Hindlimb muscle (tissue), 1 donor: ENCODE measurements around the gene PSTPIP1. TPM values are rescaled to one million over a fixed set of nuclear protein-coding genes. Genes with fewer than 3 reads are reported as not detected.

Experiments used
- DNase-seq: peaks from one replicate; pipeline ENCODE4 v3.0.0-alpha.2; 2013
- polyA plus RNA-seq: library from polyadenylated mRNA; unstranded; fragments of 120-200 nt; gene quantifications from one replicate; pipeline ENCODE4 v1.2.1, GENCODE V29; 2013; ENCODE audit not compliant: insufficient read length

Gene PSTPIP1
- polyA plus RNA-seq, 1 donor: 2.5 TPM

- DNase-seq: no peak
Measured at GRCh38 chr15:76978522-76979330, 16.2 kb upstream of the PSTPIP1 start.

DNA sequence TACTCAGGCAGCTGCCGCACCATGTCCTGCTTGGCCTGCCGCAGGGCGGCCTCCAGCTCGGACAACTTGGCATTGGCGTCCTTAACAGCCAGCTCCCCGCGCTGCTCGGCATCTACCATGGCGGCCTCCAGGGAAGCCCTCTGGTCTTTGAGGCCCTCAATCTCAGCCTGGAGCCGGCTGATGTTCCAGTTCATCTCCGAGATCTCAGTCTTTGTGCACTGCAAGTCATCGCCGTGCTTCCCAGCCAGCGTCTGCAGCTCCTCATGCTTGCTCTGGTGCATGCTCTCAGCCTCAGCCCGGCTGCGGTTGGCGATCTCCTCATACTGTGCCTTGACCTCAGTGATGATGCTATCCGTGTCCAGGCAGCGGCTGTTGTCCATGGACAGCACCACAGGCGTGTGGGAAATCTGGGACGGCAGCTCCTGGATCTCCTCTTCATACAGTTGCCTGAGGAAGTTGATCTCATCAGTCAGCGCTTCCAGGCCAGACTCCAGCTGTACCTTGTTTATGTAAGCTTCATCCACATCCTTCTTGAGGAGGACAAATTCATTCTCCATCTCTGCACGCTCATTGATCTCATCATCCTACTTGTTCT, 15.5 kb upstream of the PSTPIP1 start:
- DNase-seq: no peak

DNA sequence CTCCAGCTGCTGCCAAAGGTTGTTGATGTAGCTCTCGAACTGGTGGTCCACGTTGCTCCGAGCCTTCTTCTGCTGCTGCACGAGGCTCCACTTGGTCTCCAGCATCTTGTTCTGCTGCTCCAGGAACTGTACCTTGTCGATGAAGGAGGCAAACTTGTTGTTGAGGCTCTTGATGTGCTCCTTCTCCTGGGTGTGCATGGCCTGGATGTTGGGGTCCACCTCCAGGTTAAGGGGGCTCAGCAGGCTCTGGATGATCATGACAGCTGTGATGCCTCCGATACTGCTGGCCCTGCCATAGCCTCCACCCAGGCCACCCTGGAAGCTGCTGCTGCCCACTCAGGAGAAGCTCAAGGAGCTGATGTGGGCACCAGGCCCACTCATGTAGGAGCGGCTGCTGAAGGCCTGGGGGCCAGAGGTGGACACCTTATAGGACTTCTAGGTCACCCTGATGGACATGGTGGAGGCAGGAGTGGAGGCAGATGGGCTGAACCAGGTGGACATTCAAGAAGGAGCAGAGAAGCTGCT, 14.9 kb upstream of the PSTPIP1 start:
- no peak for DNase-seq

- no peak for DNase-seq
Measured at GRCh38 chr15:76982356-76982755, 12.6 kb upstream of the PSTPIP1 start.

DNA sequence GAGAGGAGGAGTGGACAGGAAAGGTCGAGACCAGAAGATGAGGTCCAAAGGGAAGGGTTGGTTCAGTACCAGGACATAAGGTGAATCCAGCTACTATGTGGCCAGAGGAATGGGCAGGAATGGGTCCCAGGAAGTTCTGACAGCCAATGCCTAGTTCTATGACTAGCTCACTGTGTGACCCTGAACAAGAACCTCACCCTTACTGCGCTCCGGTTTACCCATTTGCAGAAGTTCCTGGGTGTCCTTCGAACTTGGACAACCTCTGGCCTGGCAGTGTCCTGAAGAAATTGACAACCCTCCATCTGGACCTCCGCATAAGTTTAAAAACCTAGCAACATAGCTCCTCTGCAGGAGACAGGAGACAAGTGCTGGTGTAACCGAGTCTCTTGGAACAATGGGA, 12.2 kb upstream of the PSTPIP1 start:
- DNase-seq: no peak

GRCh38 chr15:76983590-76984375, 11.1 kb upstream of the PSTPIP1 start:
- DNase-seq: no peak

GRCh38 chr15:76986743-76987142, 8.2 kb upstream of the PSTPIP1 start:
- DNase-seq: no peak

- DNase-seq: no peak
Measured at GRCh38 chr15:76987276-76987675, 7.7 kb upstream of the PSTPIP1 start.

DNA sequence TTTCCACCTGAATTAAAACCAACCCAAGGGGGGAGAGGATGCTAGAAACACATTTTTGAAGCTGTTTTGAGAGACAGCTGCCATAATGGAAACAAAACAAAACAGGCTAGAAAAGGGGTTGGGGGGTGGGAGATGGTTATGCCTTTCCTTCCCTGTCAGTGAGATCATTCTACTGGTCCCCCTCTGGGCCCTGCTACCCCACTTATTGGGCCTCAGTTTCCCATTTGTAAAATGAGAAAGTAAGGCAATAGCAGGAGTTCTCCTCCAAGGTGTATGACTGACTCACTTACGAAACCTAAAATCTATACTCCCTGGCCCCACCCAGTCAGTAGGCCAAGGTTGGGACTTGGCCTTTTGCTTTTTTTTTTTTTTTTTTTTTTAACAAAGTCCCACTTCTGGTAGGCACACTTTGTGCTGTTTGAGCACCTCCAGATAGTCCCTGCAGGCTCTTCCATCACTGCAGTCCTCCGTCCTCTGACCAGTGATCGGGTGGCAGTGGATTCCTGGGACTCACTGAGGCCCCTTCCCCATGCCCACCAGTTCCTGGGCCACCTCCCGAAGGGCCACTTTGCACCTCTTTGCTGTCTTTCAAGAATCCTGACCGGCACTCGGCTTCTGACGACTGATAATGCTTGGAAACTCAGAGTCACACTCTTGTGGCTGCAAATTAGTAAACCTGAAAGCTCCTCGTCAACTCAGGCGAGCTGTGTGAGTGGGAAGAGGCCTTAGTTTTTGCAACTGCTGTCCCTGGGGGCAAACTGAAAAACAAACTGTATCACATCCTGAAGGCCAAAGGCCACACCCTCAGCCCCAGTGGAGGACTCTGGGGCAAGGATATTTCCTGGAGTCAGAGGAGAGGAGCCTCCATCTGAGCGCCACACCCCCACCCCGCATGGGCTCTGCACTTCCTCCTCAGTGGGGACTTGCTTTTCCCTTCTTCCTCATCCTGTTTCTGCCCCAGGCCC, 6.7 kb upstream of the PSTPIP1 start:
- DNase-seq: no peak

GRCh38 chr15:76988867-76989780, 5.8 kb upstream of the PSTPIP1 start:
- no peak for DNase-seq

GRCh38 chr15:76991048-76991447, 3.9 kb upstream of the PSTPIP1 start:
- no peak for DNase-seq

GRCh38 chr15:76991741-76992645, 2.9 kb upstream of the PSTPIP1 start:
- no peak for DNase-seq

DNA sequence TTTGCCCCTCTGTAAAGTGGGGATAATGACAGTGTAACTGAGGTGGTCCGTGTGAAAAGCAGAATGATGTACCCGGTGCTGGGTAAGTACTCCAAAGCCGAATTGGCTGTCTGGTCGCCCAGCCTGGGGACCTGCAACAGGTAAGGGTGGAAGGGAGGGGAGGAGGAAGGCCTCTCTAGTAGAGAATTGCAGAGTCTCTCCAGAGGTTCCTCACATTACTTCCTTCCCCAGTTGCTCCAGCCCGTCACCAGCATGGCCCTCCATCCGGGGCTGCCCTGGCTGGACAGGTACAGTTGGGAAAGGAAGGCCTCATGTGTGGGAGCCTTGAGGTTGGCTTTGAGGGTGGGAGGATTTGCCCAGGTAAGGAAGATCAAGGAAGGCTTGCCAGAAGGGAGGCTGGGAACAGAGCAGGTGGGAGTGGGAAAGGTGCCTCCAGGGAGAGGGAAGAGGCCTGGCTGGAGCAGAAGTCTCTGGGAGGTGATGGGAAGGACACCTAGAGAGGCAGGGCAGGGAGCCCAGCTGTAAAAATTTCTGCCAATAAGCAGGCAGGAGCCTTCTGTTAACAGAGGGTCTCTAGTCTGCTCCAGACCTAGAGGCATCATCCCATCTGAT, 1.7 kb upstream of the PSTPIP1 start:
- no peak for DNase-seq

- DNase-seq: no peak
Measured at GRCh38 chr15:76994001-76994400, 925 bp upstream of the PSTPIP1 start.

GRCh38 chr15:76994496-76994895, 430 bp upstream of the PSTPIP1 start:
- no peak for DNase-seq

GRCh38 chr15:76996076-76996525, 1.2 kb downstream of the PSTPIP1 start:
- no peak for DNase-seq

- DNase-seq: peak; percentile 66
Measured at GRCh38 chr15:76996526-76997401, 1.8 kb downstream of the PSTPIP1 start.

DNA sequence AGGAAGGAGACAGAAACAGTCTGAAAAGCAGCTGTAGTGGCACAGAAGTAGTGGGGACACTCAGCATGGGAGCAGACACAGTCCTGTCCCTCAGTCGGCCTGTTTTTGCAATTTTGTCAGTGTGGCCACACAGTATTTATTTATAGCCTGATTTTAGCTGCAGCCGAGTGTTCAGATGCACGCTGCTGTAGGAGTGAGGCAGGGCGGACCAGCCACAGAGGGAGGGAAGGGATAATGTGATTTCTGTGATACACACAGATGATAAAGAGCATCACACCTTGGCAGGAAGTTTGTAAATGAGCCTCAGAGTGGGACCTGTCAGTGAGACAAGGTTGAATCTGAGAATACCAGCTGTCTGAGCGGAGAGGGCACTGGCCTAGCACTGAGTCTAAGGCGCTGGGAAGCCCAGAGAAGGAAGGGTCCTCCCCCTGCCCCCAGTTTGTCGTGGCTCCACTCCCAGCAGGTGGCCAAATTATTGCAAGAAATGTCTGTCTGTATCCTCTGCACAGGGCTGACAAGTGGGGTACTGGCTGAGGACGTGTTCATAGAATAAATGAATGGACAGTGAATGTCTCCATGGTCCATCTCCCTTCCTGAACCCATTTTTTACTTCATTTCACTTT, 3.8 kb downstream of the PSTPIP1 start:
- no peak for DNase-seq
